Measurements from ENCODE around the gene DPPA2.

DNA sequence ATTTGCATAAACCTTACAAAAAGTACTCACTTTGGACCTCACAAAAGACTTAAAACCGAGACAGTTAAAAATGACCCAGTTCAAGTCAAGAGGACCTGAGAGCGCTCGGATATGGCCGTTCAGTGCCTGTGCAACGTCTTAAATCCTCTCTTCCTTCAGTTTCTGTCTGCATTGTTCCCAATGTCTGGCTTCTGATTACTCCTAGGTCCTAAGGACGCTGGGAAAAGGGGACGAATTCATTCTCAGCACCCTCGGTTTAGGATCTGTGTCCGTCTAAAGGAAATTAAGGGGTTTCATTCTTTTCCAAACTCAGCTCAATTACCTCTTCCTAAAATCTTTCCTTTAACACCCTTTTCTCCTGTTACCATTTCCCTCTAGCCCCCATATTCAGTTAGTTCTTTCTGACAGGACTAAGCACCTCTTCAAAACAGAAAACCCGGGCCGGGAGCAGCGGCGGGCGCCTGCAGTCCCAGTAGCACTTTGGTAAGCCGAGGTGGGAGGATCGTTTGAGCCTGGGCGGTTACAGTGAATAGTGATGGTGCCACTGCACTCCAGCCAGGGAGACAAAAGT lies 20.1 kb upstream of the DPPA2 start:
- TF ChIP-seq, protein P1, sequence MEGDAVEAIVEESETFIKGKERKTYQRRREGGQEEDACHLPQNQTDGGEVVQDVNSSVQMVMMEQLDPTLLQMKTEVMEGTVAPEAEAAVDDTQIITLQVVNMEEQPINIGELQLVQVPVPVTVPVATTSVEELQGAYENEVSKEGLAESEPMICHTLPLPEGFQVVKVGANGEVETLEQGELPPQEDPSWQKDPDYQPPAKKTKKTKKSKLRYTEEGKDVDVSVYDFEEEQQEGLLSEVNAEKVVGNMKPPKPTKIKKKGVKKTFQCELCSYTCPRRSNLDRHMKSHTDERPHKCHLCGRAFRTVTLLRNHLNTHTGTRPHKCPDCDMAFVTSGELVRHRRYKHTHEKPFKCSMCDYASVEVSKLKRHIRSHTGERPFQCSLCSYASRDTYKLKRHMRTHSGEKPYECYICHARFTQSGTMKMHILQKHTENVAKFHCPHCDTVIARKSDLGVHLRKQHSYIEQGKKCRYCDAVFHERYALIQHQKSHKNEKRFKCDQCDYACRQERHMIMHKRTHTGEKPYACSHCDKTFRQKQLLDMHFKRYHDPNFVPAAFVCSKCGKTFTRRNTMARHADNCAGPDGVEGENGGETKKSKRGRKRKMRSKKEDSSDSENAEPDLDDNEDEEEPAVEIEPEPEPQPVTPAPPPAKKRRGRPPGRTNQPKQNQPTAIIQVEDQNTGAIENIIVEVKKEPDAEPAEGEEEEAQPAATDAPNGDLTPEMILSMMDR (IDR thresholded peaks at IDR 0.05), result no peak
- TF ChIP-seq ETV6 (CRISPR knock-in tag; IDR thresholded peaks at IDR 0.05) (no peak), CREB1 (CRISPR knock-in tag; IDR thresholded peaks at IDR 0.05) (no peak), ATF2 (CRISPR knock-in tag; IDR thresholded peaks at IDR 0.05; ENCODE audit: borderline replicate concordance, low read depth) (no peak)
